Measurements from ENCODE around the gene NLGN4Y. TPM values are rescaled to one million over a fixed set of nuclear protein-coding genes. Genes with fewer than 3 reads are reported as not detected.

NLGN4Y gene
- not detected for polyA plus RNA-seq

GRCh38 chrY:14524272-14525231, at the start of gene NLGN4Y:
NLGN4Y (plus strand) TSS chrY:14524529; CDS start chrY:14622120, 97,591 bp downstream.
- H3K4me3 Mint-ChIP-seq, result no peak within 1 kb of the TSS
- H3K4me1 Mint-ChIP-seq, result no peaks in the 10 kb centered on the region
- H3K27ac Mint-ChIP-seq, result no peak within 1 kb of the TSS
- H3K36me3 Mint-ChIP-seq, result no peaks in the 10 kb centered on the region
- no peaks in the 10 kb centered on the region for H3K27me3 Mint-ChIP-seq
- H3K9me3 Mint-ChIP-seq, result no peaks in the 10 kb centered on the region

- H3K4me1 Mint-ChIP-seq, result no peaks in the 10 kb centered on the region
- no peak overlapping the region for H3K27ac Mint-ChIP-seq
- H3K4me3 Mint-ChIP-seq, result no peak overlapping the region
- H3K9me3 Mint-ChIP-seq, result no peaks in the 10 kb centered on the region
- H3K27me3 Mint-ChIP-seq, result no peaks in the 10 kb centered on the region
- no peaks in the 10 kb centered on the region for H3K36me3 Mint-ChIP-seq
Measured at GRCh38 chrY:14485935-14486334, 38.4 kb upstream of the NLGN4Y start.

GRCh38 chrY:14490226-14490625, 34.1 kb upstream of the NLGN4Y start:
- no peak overlapping the region for H3K27ac Mint-ChIP-seq
- H3K4me1 Mint-ChIP-seq, result no peaks in the 10 kb centered on the region
- no peaks in the 10 kb centered on the region for H3K9me3 Mint-ChIP-seq
- H3K27me3 Mint-ChIP-seq, result no peaks in the 10 kb centered on the region
- no peaks in the 10 kb centered on the region for H3K36me3 Mint-ChIP-seq
- H3K4me3 Mint-ChIP-seq, result no peak overlapping the region

- H3K4me1 Mint-ChIP-seq, result no peaks in the 10 kb centered on the region
- no peaks in the 10 kb centered on the region for H3K36me3 Mint-ChIP-seq
- H3K9me3 Mint-ChIP-seq, result no peaks in the 10 kb centered on the region
- H3K27ac Mint-ChIP-seq, result no peak overlapping the region
- no peaks in the 10 kb centered on the region for H3K27me3 Mint-ChIP-seq
- H3K4me3 Mint-ChIP-seq, result no peak overlapping the region
Measured at GRCh38 chrY:14498071-14498470, 26.3 kb upstream of the NLGN4Y start.

GRCh38 chrY:14504592-14504991, 19.7 kb upstream of the NLGN4Y start:
- H3K27ac Mint-ChIP-seq, result no peak overlapping the region
- H3K27me3 Mint-ChIP-seq, result no peaks in the 10 kb centered on the region
- no peaks in the 10 kb centered on the region for H3K36me3 Mint-ChIP-seq
- no peaks in the 10 kb centered on the region for H3K4me1 Mint-ChIP-seq
- H3K4me3 Mint-ChIP-seq, result no peak overlapping the region
- H3K9me3 Mint-ChIP-seq, result no peaks in the 10 kb centered on the region

- no peaks in the 10 kb centered on the region for H3K9me3 Mint-ChIP-seq
- H3K4me3 Mint-ChIP-seq, result no peak overlapping the region
- H3K4me1 Mint-ChIP-seq, result no peaks in the 10 kb centered on the region
- no peaks in the 10 kb centered on the region for H3K36me3 Mint-ChIP-seq
- H3K27ac Mint-ChIP-seq, result no peak overlapping the region
- no peaks in the 10 kb centered on the region for H3K27me3 Mint-ChIP-seq
Measured at GRCh38 chrY:14522379-14522950, 1.9 kb upstream of the NLGN4Y start.

GRCh38 chrY:14523491-14524271, 648 bp upstream of the NLGN4Y start:
- H3K9me3 Mint-ChIP-seq, result no peaks in the 10 kb centered on the region
- H3K36me3 Mint-ChIP-seq, result no peaks in the 10 kb centered on the region
- no peaks in the 10 kb centered on the region for H3K27me3 Mint-ChIP-seq
- no peaks in the 10 kb centered on the region for H3K4me1 Mint-ChIP-seq
- H3K4me3 Mint-ChIP-seq, result no peak overlapping the region
- no peak overlapping the region for H3K27ac Mint-ChIP-seq

GRCh38 chrY:14525315-14525714, 986 bp downstream of the NLGN4Y start:
- H3K9me3 Mint-ChIP-seq, result no peaks in the 10 kb centered on the region
- no peak overlapping the region for H3K27ac Mint-ChIP-seq
- no peaks in the 10 kb centered on the region for H3K36me3 Mint-ChIP-seq
- no peak overlapping the region for H3K4me3 Mint-ChIP-seq
- H3K4me1 Mint-ChIP-seq, result no peaks in the 10 kb centered on the region
- no peaks in the 10 kb centered on the region for H3K27me3 Mint-ChIP-seq

GRCh38 chrY:14528361-14528760, 4.0 kb downstream of the NLGN4Y start:
- Mint-ChIP-seq H3K27me3 (no peaks in the 10 kb centered on the region), H3K36me3 (no peaks in the 10 kb centered on the region), H3K4me1 (no peaks in the 10 kb centered on the region), H3K27ac (no peak overlapping the region), H3K9me3 (no peaks in the 10 kb centered on the region), H3K4me3 (no peak overlapping the region)

GRCh38 chrY:14536703-14537102, 12.4 kb downstream of the NLGN4Y start:
- no peaks in the 10 kb centered on the region for H3K27me3 Mint-ChIP-seq
- no peak overlapping the region for H3K27ac Mint-ChIP-seq
- H3K36me3 Mint-ChIP-seq, result no peaks in the 10 kb centered on the region
- no peaks in the 10 kb centered on the region for H3K9me3 Mint-ChIP-seq
- no peaks in the 10 kb centered on the region for H3K4me1 Mint-ChIP-seq
- H3K4me3 Mint-ChIP-seq, result no peak overlapping the region

GRCh38 chrY:14543506-14543905, 19.2 kb downstream of the NLGN4Y start:
- Mint-ChIP-seq H3K36me3 (no peaks in the 10 kb centered on the region), H3K4me1 (no peaks in the 10 kb centered on the region), H3K9me3 (no peaks in the 10 kb centered on the region), H3K27me3 (no peaks in the 10 kb centered on the region), H3K27ac (no peak overlapping the region), H3K4me3 (no peak overlapping the region)

- H3K4me3 Mint-ChIP-seq, result no peak overlapping the region
- H3K4me1 Mint-ChIP-seq, result no peaks in the 10 kb centered on the region
- H3K27me3 Mint-ChIP-seq, result no peaks in the 10 kb centered on the region
- no peaks in the 10 kb centered on the region for H3K36me3 Mint-ChIP-seq
- H3K27ac Mint-ChIP-seq, result no peak overlapping the region
- H3K9me3 Mint-ChIP-seq, result no peaks in the 10 kb centered on the region
Measured at GRCh38 chrY:14581294-14581693, 57.0 kb downstream of the NLGN4Y start.

- Mint-ChIP-seq H3K4me1 (no peaks in the 10 kb centered on the region), H3K27me3 (no peaks in the 10 kb centered on the region), H3K27ac (no peak overlapping the region), H3K4me3 (no peak overlapping the region), H3K9me3 (no peaks in the 10 kb centered on the region), H3K36me3 (no peaks in the 10 kb centered on the region)
Measured at GRCh38 chrY:14586725-14587124, 62.4 kb downstream of the NLGN4Y start.

GRCh38 chrY:14601372-14601771, 77.0 kb downstream of the NLGN4Y start:
- H3K27me3 Mint-ChIP-seq, result no peaks in the 10 kb centered on the region
- no peaks in the 10 kb centered on the region for H3K36me3 Mint-ChIP-seq
- H3K27ac Mint-ChIP-seq, result no peak overlapping the region
- H3K4me1 Mint-ChIP-seq, result no peaks in the 10 kb centered on the region
- no peaks in the 10 kb centered on the region for H3K9me3 Mint-ChIP-seq
- no peak overlapping the region for H3K4me3 Mint-ChIP-seq

GRCh38 chrY:14617625-14618024, 93.3 kb downstream of the NLGN4Y start:
- H3K27me3 Mint-ChIP-seq, result no peaks in the 10 kb centered on the region
- no peak overlapping the region for H3K4me3 Mint-ChIP-seq
- H3K27ac Mint-ChIP-seq, result no peak overlapping the region
- no peaks in the 10 kb centered on the region for H3K4me1 Mint-ChIP-seq
- no peaks in the 10 kb centered on the region for H3K9me3 Mint-ChIP-seq
- H3K36me3 Mint-ChIP-seq, result no peaks in the 10 kb centered on the region
